Measurements from ENCODE around the gene VSX1. TPM values are rescaled to one million over a fixed set of nuclear protein-coding genes. Genes with fewer than 3 reads are reported as not detected.

The VSX1 gene
- polyA plus RNA-seq, 1 donor (not counting 4 experiments of a cell fraction or from before 2014, with no cell fraction given): not detected

GRCh38 chr20:25090492-25091429 lies 8.8 kb upstream of the VSX1 start:
- peaks cover 27% of the 10 kb centered on the region for H3K27me3 ChIP-seq (ENCODE audit: control insufficient read depth, extremely low read depth, insufficient read depth, low read length)
- no peak overlapping the region for H2AFZ ChIP-seq (ENCODE audit: control insufficient read depth, low read length)
- no peak overlapping the region for H3K4me3 ChIP-seq (ENCODE audit: control insufficient read depth in 2 of 3, extremely low read depth in 1 of 3, insufficient read depth in 2 of 3, low read depth in 1 of 3, low read length in 3 of 3)
- no peaks in the 10 kb centered on the region for H3K4me1 ChIP-seq (ENCODE audit: control insufficient read depth, extremely low read depth, insufficient read depth, low read length)
- no peak for TF ChIP-seq EZH2 (IDR thresholded peaks at IDR 0.05; ENCODE audit: low read length)
- TF ChIP-seq, protein P1, sequence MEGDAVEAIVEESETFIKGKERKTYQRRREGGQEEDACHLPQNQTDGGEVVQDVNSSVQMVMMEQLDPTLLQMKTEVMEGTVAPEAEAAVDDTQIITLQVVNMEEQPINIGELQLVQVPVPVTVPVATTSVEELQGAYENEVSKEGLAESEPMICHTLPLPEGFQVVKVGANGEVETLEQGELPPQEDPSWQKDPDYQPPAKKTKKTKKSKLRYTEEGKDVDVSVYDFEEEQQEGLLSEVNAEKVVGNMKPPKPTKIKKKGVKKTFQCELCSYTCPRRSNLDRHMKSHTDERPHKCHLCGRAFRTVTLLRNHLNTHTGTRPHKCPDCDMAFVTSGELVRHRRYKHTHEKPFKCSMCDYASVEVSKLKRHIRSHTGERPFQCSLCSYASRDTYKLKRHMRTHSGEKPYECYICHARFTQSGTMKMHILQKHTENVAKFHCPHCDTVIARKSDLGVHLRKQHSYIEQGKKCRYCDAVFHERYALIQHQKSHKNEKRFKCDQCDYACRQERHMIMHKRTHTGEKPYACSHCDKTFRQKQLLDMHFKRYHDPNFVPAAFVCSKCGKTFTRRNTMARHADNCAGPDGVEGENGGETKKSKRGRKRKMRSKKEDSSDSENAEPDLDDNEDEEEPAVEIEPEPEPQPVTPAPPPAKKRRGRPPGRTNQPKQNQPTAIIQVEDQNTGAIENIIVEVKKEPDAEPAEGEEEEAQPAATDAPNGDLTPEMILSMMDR (optimal IDR thresholded peaks at IDR 0.05 in 1 of 3, IDR thresholded peaks at IDR 0.05 in 1 of 3, conservative IDR thresholded peaks at IDR 0.05 in 1 of 3; ENCODE audit: extremely low read depth in 1 of 3, insufficient read depth in 2 of 3, low read length in 3 of 3): no peak
- H3K27ac ChIP-seq (ENCODE audit: control insufficient read depth, insufficient read depth, low read length): no peak overlapping the region
- no peaks in the 10 kb centered on the region for H3K9me3 ChIP-seq (ENCODE audit: control insufficient read depth, low read depth, low read length)
- no peaks in the 10 kb centered on the region for H3K36me3 ChIP-seq (ENCODE audit: control insufficient read depth in 2 of 2, extremely low read depth in 1 of 2, insufficient read depth in 2 of 2, low read length in 2 of 2)
- no peaks in the 10 kb centered on the region for H4K20me1 ChIP-seq (ENCODE audit: control insufficient read depth, extremely low read depth, insufficient read depth, low read length)
- H3K9me1 ChIP-seq (ENCODE audit: control insufficient read depth, extremely low read depth, insufficient read depth, low read length): no peaks in the 10 kb centered on the region
- no peak for DNase-seq (ENCODE audit: low read depth, low spot score)
- no peak overlapping the region for H3K9ac ChIP-seq (ENCODE audit: control insufficient read depth, extremely low read depth, insufficient read depth, low read length)
- dilution Hi-C loops (cut with MboI; ENCODE audit: extremely low pct_ligation_motif_present, low sequenced_read_pairs): no loop called here
- no peak overlapping the region for H3K4me2 ChIP-seq (ENCODE audit: control insufficient read depth, extremely low read depth, insufficient read depth, low read depth, low read length)
- H3K79me2 ChIP-seq (ENCODE audit: control insufficient read depth, insufficient read depth, low read length): no peaks in the 10 kb centered on the region
- no peak for FAIRE-seq

GRCh38 chr20:25089662-25090061 lies 7.7 kb upstream of the VSX1 start:
- H3K4me1 ChIP-seq (ENCODE audit: control insufficient read depth, extremely low read depth, insufficient read depth, low read length): no peaks in the 10 kb centered on the region
- DNase-seq (ENCODE audit: low read depth, low spot score) (no peak), FAIRE-seq (no peak)
- no peak overlapping the region for H3K4me2 ChIP-seq (ENCODE audit: control insufficient read depth, extremely low read depth, insufficient read depth, low read depth, low read length)
- no peak for TF ChIP-seq EZH2 (IDR thresholded peaks at IDR 0.05; ENCODE audit: low read length)
- TF ChIP-seq, protein P1 (optimal IDR thresholded peaks at IDR 0.05 in 1 of 3, IDR thresholded peaks at IDR 0.05 in 1 of 3, conservative IDR thresholded peaks at IDR 0.05 in 1 of 3; ENCODE audit: extremely low read depth in 1 of 3, insufficient read depth in 2 of 3, low read length in 3 of 3): no peak
- H4K20me1 ChIP-seq (ENCODE audit: control insufficient read depth, extremely low read depth, insufficient read depth, low read length): no peaks in the 10 kb centered on the region
- H3K27ac ChIP-seq (ENCODE audit: control insufficient read depth, insufficient read depth, low read length): no peak overlapping the region
- H3K79me2 ChIP-seq (ENCODE audit: control insufficient read depth, insufficient read depth, low read length): no peaks in the 10 kb centered on the region
- no peaks in the 10 kb centered on the region for H3K9me3 ChIP-seq (ENCODE audit: control insufficient read depth, low read depth, low read length)
- dilution Hi-C loops (cut with MboI; ENCODE audit: extremely low pct_ligation_motif_present, low sequenced_read_pairs): no loop called here
- no peak overlapping the region for H3K9ac ChIP-seq (ENCODE audit: control insufficient read depth, extremely low read depth, insufficient read depth, low read length)
- H3K4me3 ChIP-seq (ENCODE audit: control insufficient read depth in 2 of 3, extremely low read depth in 1 of 3, insufficient read depth in 2 of 3, low read depth in 1 of 3, low read length in 3 of 3): no peak overlapping the region
- H2AFZ ChIP-seq (ENCODE audit: control insufficient read depth, low read length): no peak overlapping the region
- H3K36me3 ChIP-seq (ENCODE audit: control insufficient read depth in 2 of 2, extremely low read depth in 1 of 2, insufficient read depth in 2 of 2, low read length in 2 of 2): no peaks in the 10 kb centered on the region
- peaks cover 38% of the 10 kb centered on the region for H3K27me3 ChIP-seq (ENCODE audit: control insufficient read depth, extremely low read depth, insufficient read depth, low read length)
- no peaks in the 10 kb centered on the region for H3K9me1 ChIP-seq (ENCODE audit: control insufficient read depth, extremely low read depth, insufficient read depth, low read length)
